SKM-1 treated with dmso at 0.1 percent for 144 hours (cell line): ENCODE data around the gene MRPL53.
"Not testable (repeated sequence)": the region's sequence is repeated elsewhere in the genome, so short reads cannot be mapped to it uniquely, and the experiment has no call there.

Experiments
- DNase-seq: peaks from one replicate; lab custom pipeline; 2025; ENCODE audit not compliant: unreplicated experiment; lab: John Stamatoyannopoulos, UW

The MRPL53 gene

GRCh38 chr2:74502720-74503505, 30.4 kb upstream of the MRPL53 start:
- DNase-seq, result peak; percentile 26

GRCh38 chr2:74502147-74502719, 29.8 kb upstream of the MRPL53 start:
- no peak for DNase-seq

GRCh38 chr2:74501335-74502071, 29.0 kb upstream of the MRPL53 start:
- DNase-seq, result no peak

- DNase-seq, result no peak
These were observed 28.1 kb upstream of the MRPL53 start for GRCh38 chr2:74500578-74500946.

GRCh38 chr2:74499940-74500577, 27.6 kb upstream of the MRPL53 start:
- no peak for DNase-seq

- DNase-seq, result no peak
These were observed 26.9 kb upstream of the MRPL53 start, which contains the start of gene LBX2 for GRCh38 chr2:74499267-74499939. TSS of gene LBX2 (minus strand) at chr2:74499603. CDS start at chr2:74499537, 66 bp downstream.

- no peak for DNase-seq
These were observed 26.2 kb upstream of the MRPL53 start for GRCh38 chr2:74498500-74499266.

GRCh38 chr2:74497777-74498499, 25.5 kb upstream of the MRPL53 start:
- DNase-seq, result no peak

- DNase-seq, result no peak
These were observed 24.7 kb upstream of the MRPL53 start for GRCh38 chr2:74496997-74497776.

GRCh38 chr2:74495440-74495839, 23.0 kb upstream of the MRPL53 start:
- DNase-seq, result no peak

GRCh38 chr2:74493546-74493945, 21.1 kb upstream of the MRPL53 start:
- no peak for DNase-seq

- DNase-seq, result no peak
These were observed 19.4 kb upstream of the MRPL53 start for GRCh38 chr2:74491648-74492544.

- DNase-seq, result no peak
These were observed 17.4 kb upstream of the MRPL53 start for GRCh38 chr2:74489906-74490305.

GRCh38 chr2:74488643-74489481, 16.4 kb upstream of the MRPL53 start:
- no peak for DNase-seq

GRCh38 chr2:74486141-74486540, 13.7 kb upstream of the MRPL53 start:
- DNase-seq, result no peak

- DNase-seq, result not testable (repeated sequence)
These were observed 11.2 kb upstream of the MRPL53 start for GRCh38 chr2:74483675-74484164.
